Stimulated activated CD8-positive, alpha-beta memory T cell treated with anti-CD3 and anti-CD28 coated beads, Interleukin-15, amount 100 ng/mL, for 1 hour (primary cell): ENCODE results near the gene CEP78.
"Not testable (repeated sequence)": the region's sequence is repeated elsewhere in the genome, so short reads cannot be mapped to it uniquely, and the experiment has no call there.

Experiments used
- DNase-seq: peaks from one replicate; pipeline ENCODE4 v3.0.0-alpha.2; 2020; ENCODE audit warnings: low read depth

Gene CEP78

GRCh38 chr9:78236551-78236910 lies 656 bp downstream of the CEP78 start:
- DNase-seq: no peak

- no peak for DNase-seq
These were observed 2.5 kb downstream of the CEP78 start for GRCh38 chr9:78238046-78239038.

- no peak for DNase-seq
These were observed 3.6 kb downstream of the CEP78 start for GRCh38 chr9:78239506-78239905.

- no peak for DNase-seq
These were observed 6.2 kb downstream of the CEP78 start for GRCh38 chr9:78242041-78242440.

DNA sequence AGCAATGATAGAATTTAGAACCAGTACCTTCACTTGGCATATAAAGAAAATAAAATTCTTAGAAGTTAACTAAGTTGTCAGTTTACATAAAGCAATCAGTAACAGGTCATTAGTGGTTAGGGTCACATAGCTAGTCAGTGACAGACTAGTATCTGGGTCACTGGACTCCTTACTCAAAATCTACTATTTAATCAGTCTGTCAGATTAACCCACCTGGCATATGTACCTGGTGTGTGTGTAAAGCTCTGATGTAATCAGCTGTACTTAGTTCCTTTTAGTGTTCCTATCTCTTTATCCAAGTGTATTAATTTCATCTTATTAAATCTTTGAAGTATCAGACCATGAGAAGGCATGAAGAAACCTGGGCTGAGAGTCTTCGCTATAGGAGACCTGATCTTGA lies 7.3 kb downstream of the CEP78 start:
- no peak for DNase-seq

DNA sequence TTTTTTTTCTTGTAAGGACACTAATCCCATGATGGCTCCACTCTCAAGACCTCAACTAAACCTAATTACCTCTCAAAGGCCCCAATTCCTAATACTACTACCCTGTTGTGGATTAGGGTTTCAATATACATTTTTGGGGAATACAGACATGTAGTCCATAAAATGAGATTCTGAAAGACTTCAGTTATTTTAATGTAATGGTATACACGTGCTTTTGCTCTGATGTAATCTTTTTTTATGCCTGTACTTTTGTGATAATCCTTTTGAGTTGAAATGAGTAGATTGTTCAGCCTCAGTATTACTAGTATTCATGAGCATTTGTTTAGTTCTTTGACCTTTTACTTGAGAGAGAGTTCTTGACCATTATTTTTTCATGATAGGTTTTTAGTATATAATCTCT lies 9.5 kb downstream of the CEP78 start:
- DNase-seq: no peak

DNA sequence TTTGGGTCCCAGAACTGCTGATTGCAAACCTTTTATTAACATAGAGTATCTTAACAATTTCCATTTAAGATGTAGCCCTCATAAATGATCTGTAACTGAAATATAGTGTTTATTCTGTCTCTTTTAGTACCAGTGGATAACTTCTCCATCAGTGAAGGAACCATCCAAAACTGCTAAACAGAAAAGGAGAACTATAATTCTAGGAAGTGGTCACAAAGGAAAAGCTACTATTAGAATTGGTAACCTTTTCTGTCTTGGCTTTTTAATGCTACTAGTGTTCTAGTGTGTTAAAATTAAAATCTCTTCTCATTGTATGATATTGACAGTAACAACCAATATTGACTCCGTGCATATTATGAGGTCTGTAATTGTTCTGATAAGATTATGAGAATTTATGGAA lies 12.8 kb downstream of the CEP78 start:
- DNase-seq: no peak

DNA sequence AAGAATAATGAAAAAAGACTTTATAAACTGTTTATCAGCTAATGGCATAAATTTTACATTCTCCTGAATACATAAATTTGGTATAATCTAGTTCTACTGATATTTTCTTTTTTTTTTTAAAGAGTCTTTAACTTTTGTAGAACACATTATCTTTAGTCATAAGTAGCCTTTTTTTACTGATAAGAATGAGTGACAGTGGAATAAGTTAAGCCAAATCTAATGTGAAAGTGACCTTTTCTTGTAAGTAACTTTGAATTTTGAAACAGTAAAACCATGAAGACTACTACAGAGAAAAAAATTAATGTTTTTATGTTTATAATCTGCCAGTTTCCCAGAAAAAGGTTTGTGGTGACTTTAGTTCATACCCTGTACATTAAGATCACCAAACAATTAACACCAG lies 13.7 kb downstream of the CEP78 start:
- DNase-seq: no peak

- DNase-seq: no peak
These were observed 16.7 kb downstream of the CEP78 start for GRCh38 chr9:78252616-78253015.

GRCh38 chr9:78253285-78253684 lies 17.4 kb downstream of the CEP78 start:
- DNase-seq: no peak

DNA sequence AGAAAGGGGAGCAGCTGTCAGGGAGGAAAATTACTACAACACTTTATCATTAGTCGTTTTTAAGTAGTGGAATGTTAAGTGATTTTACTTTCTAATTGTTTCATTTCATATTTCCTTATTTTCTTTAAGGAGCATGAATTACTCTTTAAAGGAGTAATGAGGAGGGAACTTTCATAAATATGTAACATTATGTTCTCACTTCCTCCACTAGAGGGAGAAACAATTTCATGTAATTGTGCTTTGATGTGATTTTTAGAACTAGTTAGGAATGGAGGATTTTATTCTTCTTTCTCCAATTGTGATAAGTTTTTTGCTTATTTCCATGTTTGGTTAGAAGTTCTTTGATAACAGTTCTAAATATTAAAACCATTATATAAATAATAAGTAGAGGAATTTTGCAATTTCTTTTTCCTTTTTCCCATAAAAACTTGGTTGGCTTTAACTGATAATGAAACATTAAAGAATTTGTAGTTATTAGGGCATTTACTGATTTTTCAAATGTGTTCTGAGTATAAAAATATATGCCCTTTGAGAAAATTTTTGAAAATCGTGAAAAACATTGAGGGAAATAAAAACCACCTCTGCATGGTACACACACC lies 25.6 kb downstream of the CEP78 start:
- DNase-seq: no peak

- no peak for DNase-seq
These were observed 26.8 kb downstream of the CEP78 start for GRCh38 chr9:78262655-78263054.

GRCh38 chr9:78267889-78268288 lies 32.0 kb downstream of the CEP78 start:
- DNase-seq: no peak

GRCh38 chr9:78269784-78270183 lies 33.9 kb downstream of the CEP78 start:
- no peak for DNase-seq

DNA sequence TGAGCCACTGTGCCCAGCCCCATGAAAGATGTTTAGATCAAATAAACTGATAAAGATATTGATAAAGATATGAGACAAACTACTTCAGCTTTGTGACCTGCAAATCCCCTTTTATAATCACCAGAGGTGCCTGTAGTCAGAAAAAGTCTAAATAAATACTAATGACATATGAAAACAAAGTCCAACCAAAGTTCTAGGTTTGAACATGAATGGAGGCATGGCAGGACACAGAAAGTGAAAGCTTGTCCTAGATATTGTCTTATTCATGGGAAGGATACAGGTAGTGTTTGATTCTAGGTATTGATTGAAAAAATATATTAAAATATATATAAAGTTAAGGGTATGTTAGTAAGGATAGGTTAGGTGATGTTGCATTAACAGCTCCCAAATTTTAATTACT lies 36.4 kb downstream of the CEP78 start:
- DNase-seq: no peak

- DNase-seq: no peak
These were observed 37.9 kb downstream of the CEP78 start for GRCh38 chr9:78273761-78274160.

GRCh38 chr9:78278177-78278777 lies 42.4 kb downstream of the CEP78 start:
- no peak for DNase-seq

- no peak for DNase-seq
These were observed 42.9 kb downstream of the CEP78 start for GRCh38 chr9:78278801-78279200.

DNA sequence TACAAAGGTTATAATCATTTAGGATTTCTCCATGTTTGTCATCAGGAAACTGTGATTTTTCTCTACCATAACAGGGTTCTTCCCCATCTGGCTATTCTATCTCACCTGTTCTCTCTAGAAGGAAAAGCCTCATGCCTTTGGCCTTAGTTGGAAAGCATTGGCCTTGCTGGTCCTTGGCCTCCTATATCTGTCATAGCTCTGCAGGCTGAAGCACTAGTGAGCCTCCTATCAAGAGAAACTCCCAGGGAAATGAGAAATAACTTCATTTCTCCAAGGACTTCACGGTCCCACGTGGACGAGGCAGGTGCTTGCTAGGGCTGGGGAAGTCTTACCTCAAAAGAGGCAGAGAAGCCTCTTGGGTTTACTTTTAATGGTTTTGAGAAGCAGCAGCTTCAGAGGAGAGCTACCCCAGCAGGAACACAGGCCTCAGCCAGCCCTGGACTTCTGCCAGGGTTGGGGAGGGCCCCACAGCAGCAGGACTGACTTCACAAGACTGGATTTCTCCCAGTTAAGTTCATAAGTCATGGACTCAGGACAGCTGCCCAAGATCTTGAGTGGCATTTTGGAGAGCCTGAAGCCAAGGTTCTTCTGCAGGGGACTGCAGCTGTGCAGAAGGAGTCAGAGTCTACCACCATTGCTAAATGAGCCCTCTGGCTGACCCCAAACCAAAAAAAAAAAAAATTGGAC lies 45.2 kb downstream of the CEP78 start:
- no peak for DNase-seq

- DNase-seq: not testable (repeated sequence)
These were observed 48.3 kb downstream of the CEP78 start for GRCh38 chr9:78284181-78284580.

DNA sequence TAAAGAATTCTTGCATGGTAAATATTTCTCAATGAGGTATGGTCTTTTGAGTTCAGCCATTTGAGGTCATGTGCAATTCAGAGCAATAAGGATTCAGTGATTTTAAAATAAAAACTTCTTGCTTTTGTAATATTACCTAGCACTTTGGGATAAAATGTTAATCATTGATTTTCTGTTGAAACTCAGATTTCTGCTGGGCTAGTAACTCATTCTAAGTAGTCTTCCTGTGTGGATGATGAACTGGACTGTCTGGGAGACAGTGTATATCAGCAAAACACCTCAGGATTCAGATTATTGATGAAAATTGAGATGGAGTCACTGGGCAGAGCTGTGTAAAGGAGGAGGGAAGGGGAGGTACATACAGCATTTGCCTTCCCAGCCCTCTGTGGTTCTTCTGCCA lies 50.2 kb downstream of the CEP78 start:
- DNase-seq: no peak

DNA sequence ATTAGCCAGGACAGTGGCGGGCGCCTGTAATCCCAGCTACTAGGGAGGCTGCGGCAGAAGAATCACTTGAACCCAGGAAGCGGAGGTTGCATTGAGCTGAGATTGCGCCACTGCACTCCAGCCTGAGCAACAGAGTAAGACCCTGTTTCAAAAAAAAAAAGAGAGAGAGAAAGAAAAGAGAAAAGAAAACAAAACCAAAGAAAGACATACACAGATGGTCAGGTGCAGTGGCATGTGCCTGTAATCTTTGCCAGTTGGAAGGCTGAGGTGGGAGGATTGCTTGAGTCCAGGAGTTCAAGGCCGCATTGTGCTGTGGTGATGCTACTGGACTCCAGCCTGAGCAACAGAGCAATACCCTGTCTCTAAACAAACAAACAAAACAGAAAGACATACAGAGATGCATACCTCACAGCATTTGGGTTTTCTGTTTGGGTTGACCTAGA lies 51.1 kb downstream of the CEP78 start:
- no peak for DNase-seq
